ENCODE data around the gene LMNTD1.
"Not testable (repeated sequence)": the region's sequence is repeated elsewhere in the genome, so short reads cannot be mapped to it uniquely, and the experiment has no call there.

LMNTD1 gene

DNA sequence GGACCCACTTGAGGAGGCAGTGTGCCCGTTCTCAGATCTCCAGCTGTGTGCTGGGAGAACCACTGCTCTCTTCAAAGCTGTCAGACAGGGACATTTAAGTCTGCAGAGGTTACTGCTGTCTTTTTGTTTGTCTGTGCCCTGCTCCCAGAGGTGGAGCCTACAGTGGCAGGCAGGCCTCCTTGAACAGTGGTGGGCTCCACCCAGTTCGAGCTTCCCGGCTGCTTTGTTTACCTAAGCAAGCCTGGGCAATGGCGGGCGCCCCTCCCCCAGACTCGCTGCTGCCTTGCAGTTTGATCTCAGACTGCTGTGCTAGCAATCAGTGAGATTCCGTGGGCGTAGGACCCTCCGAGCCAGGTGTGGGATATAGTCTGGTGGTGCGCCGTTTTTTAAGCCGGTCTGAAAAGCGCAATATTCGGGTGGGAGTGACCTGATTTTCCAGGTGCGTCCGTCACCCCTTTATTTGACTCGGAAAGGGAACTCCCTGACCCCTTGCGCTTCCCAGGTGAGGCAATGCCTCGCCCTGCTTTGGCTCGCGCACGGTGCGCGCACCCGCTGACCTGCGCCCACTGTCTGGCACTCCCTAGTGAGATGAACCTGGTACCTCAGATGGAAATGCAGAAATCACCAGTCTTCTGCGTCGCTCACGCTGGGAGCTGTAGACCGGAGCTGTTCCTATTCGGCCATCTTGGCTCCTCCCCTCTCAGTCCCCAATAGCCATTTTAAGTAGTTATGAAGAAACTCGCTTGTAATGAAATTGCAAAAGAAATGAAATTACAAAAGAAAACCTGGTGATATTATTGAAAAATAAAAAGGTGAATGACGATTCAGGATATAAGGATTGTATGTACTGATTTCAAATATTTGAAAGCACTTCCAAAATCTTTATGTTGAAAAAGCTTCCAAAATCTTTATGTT is 63.9 kb downstream of the LMNTD1 start:
- peaks cover 12% of the 10 kb centered on the region for H3K27me3 Mint-ChIP-seq
- ATAC-seq, H3K36me3 Mint-ChIP-seq, H3K27ac Mint-ChIP-seq, H3K9me3 Mint-ChIP-seq, H3K4me1 Mint-ChIP-seq, H3K4me3 Mint-ChIP-seq: not testable (repeated sequence)

DNA sequence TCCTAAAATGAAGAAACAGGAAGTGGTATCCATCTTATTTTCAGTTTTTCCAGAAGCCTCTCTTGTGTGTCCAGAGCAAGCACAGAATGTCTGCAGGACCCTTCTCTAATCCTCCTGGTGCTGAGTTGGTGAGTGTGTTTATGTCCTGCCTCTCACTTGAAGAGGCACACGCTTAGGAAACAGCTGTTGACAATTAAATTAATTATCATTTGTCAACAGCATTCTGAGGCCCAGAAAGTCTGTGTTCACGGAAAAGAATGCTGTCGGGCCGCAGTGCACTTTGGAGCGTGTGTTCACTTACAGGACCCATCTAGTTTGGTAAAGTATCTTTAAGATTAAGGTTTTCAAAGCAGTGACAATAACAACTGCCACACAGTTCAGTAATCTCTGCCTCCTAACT is 70.5 kb downstream of the LMNTD1 start:
- Mint-ChIP-seq H3K9me3 (no peaks in the 10 kb centered on the region), H3K4me3 (no peak overlapping the region), H3K4me1 (no peaks in the 10 kb centered on the region), H3K36me3 (no peaks in the 10 kb centered on the region), H3K27ac (no peak overlapping the region), H3K27me3 (no peaks in the 10 kb centered on the region)
- no peak for ATAC-seq

DNA sequence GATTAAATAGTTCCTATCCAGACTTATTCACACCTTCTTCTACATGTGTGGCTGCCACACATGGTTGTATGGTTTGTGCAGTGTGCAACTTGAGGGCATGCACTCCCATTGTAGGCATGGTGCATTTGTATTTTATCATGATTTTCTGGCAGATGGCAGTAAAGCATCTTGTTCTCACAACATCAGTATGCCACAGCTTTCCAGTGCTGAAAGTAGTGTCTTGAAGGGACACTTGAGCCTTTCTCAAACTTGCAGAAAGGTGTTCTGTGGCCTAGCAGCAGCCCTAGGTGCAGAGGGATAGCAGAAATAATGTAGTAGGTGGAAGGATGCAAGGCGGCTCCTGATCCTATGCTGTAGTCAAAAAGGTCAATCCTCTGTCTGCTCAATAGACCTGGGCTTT is 72.9 kb downstream of the LMNTD1 start:
- Mint-ChIP-seq H3K9me3 (no peaks in the 10 kb centered on the region), H3K4me3 (no peak overlapping the region), H3K27me3 (no peaks in the 10 kb centered on the region), H3K27ac (no peak overlapping the region), H3K4me1 (no peaks in the 10 kb centered on the region), H3K36me3 (no peaks in the 10 kb centered on the region)
- no peak for ATAC-seq

DNA sequence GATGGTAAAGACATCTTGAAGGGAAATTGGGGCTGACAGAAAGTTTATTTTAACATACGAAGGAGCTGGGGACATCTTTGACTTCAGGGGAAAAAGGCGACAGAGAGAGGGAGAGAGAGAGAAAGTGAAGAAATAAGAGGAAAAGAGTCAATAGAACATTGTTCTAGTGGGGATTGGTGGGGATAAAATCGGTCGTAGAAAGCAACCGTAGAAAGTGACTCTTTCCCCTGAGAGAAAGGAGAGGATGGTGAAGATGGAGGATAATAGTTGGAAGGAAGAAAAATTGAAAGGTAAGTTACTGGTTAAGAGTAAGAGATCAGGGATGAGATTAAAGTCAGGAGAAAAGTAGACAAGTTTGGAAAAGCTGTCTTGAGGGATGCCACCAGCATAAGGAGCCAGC is 75.9 kb downstream of the LMNTD1 start:
- no peak overlapping the region for H3K4me3 Mint-ChIP-seq

DNA sequence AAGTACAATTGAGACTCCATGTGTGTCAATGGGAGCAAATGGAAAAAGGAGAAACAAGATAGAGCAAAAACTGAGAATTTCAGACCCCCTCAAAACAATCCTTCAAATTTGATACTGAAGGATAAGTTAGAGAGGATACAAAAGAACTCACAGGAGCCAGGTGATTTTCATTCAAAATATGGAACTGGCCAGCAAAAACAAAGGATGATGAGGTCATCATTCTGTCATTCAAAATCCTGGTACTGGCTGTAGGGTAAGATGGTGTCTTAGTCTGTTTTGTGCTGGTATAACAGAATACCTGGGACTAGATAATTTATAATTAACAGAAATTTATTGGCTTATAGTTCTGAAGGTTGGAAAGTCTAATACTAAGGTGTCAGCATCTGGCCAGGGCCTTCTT is 80.6 kb downstream of the LMNTD1 start:
- ATAC-seq = no peak
- H3K27me3 Mint-ChIP-seq = no peaks in the 10 kb centered on the region
- H3K36me3 Mint-ChIP-seq = no peaks in the 10 kb centered on the region
- no peak overlapping the region for H3K27ac Mint-ChIP-seq
- no peaks in the 10 kb centered on the region for H3K9me3 Mint-ChIP-seq
- no peak overlapping the region for H3K4me3 Mint-ChIP-seq
- H3K4me1 Mint-ChIP-seq = no peaks in the 10 kb centered on the region

More for the DNA sequence above, 75.9 kb downstream of the LMNTD1 start:
- Mint-ChIP-seq H3K4me1 (no peaks in the 10 kb centered on the region), H3K27ac (no peak overlapping the region), H3K9me3 (no peaks in the 10 kb centered on the region), H3K27me3 (no peaks in the 10 kb centered on the region), H3K36me3 (no peaks in the 10 kb centered on the region)
- no peak for ATAC-seq

DNA sequence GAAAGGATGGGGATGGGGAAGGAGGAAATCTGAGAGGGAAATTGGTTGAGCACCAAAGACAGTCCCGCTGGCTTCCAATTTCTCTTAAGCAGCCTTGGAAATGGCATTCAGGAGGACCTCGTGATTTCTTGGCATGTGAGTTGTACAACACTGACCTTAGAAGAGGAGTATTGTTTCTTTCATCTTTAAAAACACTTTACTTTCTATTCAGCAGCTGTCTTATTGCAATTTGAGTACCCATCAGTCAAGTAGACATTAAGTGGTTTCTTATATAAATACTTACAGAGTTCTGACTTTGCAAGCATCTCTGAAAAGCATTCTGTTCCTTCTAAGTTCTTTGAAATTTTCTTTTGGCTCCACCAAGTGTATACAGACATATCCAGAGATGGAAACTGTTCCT is 83.2 kb downstream of the LMNTD1 start:
- ATAC-seq = no peak
- H3K4me1 Mint-ChIP-seq = no peaks in the 10 kb centered on the region
- peaks cover 4% of the 10 kb centered on the region for H3K9me3 Mint-ChIP-seq
- H3K4me3 Mint-ChIP-seq = no peak overlapping the region
- H3K27ac Mint-ChIP-seq = no peak overlapping the region
- no peaks in the 10 kb centered on the region for H3K36me3 Mint-ChIP-seq
- no peaks in the 10 kb centered on the region for H3K27me3 Mint-ChIP-seq

DNA sequence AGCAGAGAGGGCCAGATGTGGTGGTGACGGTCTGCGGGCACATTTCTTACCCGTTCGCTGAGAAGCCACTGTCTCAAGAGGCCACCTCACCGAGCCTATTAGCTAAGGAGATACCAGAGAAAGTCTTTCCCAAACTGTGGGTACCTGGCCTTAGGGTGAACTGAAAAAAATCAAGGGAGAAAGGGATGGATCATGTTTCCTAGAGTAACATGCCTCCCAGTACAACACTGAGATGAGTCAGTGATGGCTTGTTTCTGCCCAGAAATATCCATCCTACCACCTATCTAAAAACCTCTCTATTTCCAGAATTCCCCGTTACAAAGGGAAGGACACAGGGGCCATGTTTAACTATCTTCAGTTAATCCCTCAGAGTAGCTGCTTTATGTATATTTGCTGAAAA is 83.7 kb downstream of the LMNTD1 start:
- ATAC-seq = no peak
- H3K4me3 Mint-ChIP-seq = no peak overlapping the region
- H3K4me1 Mint-ChIP-seq = no peaks in the 10 kb centered on the region
- H3K9me3 Mint-ChIP-seq = peaks cover 4% of the 10 kb centered on the region
- H3K27me3 Mint-ChIP-seq = no peaks in the 10 kb centered on the region
- no peaks in the 10 kb centered on the region for H3K36me3 Mint-ChIP-seq
- no peak overlapping the region for H3K27ac Mint-ChIP-seq

DNA sequence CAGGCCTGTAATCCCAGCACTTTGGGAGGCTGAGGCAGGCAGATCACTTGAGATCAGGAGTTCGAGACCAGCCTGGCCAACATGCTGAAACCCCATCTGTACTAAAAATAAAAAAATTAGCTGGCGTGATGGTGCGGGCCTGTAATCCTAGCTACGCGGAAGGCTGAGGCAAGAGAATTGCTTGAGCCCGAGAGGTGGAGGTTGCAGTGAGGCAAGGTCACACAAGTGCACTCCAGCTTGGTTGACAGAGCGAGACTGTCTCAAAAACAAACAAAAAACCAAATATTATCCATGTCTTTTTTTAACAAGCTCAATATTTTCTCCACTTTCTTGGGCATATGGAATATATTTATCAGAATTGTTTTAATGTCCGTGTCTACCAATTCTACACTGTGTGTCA is 89.6 kb downstream of the LMNTD1 start:
- Mint-ChIP-seq H3K4me3 (no peak overlapping the region), H3K9me3 (peaks cover 4% of the 10 kb centered on the region), H3K27ac (no peak overlapping the region), H3K27me3 (no peaks in the 10 kb centered on the region), H3K4me1 (peaks cover 12% of the 10 kb centered on the region), H3K36me3 (no peaks in the 10 kb centered on the region)
- no peak for ATAC-seq

DNA sequence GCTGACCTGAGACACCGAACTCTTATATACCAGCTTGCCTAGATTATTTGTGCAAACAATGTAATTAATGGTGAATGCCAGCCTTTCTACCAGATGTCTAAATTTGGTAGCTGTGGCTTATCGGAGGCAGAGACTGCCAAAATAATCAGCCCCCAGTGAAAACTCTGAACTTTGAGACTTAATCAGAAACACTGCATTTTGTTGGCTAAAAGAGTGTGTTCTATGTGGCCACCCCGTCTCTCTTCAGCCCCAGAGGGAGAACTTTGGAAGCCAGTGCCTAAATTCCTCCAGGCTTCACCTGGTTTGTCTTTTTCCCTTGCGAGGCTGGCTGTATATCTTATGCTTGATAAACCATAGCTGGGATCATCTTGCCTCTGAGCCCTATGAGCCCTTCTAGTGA is 90.1 kb downstream of the LMNTD1 start:
- Mint-ChIP-seq H3K4me1 (peaks cover 12% of the 10 kb centered on the region), H3K36me3 (no peaks in the 10 kb centered on the region), H3K4me3 (no peak overlapping the region), H3K9me3 (peaks cover 4% of the 10 kb centered on the region), H3K27ac (no peak overlapping the region), H3K27me3 (no peaks in the 10 kb centered on the region)
- no peak for ATAC-seq

DNA sequence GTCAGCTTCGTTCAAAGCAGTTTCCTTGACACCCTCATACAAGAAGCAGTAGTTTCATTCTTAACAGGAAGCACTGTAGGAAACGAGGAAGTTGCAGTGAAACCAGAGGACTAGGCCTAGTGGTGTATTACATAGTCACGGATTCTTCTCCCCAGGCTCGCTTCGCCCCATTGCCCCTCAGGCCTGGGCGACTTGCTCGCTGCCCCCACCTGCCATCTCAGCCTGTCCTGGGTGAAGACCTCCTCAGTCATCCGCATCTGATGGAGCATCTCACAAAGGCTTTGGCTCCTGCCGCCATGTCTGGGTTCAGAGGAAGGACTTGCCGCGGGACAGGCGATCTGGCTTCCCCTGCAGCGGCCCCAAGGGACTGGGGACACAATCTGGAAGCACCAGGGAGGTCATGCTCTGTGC is 93.5 kb downstream of the LMNTD1 start:
- Mint-ChIP-seq H3K27me3 (no peaks in the 10 kb centered on the region), H3K27ac (peak overlapping the region; percentile 75), H3K4me3 (peak overlapping the region; percentile 60)

DNA sequence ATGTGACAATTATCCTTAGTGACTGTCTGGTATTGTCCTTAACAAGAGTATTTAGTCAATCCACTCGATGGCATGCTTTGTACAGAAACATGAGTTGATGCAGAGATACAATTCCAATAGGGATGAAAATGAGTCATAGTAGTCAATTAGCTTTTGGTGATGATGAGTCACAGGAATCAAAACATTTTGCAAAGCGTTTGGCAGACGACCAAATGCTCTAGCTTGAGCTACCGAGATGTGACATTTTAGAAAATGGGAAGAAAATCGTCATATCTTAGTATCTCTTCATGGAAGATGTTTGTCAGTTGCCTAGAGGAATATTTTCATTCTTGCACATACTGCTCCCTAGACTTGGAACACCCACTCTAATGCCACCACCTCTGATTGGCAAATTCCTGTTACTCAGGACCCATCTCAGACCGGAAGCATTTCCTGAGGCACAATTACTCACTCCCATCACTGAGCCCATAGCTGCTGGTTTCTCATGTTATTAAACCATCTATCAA is 95.0 kb downstream of the LMNTD1 start:
- Mint-ChIP-seq H3K36me3 (no peaks in the 10 kb centered on the region), H3K4me3 (no peak overlapping the region), H3K27me3 (no peaks in the 10 kb centered on the region), H3K4me1 (peaks cover 12% of the 10 kb centered on the region), H3K27ac (no peak overlapping the region), H3K9me3 (no peaks in the 10 kb centered on the region)
- no peak for ATAC-seq

More for the DNA sequence above, 93.5 kb downstream of the LMNTD1 start:
- Mint-ChIP-seq H3K36me3 (no peaks in the 10 kb centered on the region), H3K9me3 (no peaks in the 10 kb centered on the region), H3K4me1 (peaks cover 12% of the 10 kb centered on the region)
- peak; percentile 92 for ATAC-seq

DNA sequence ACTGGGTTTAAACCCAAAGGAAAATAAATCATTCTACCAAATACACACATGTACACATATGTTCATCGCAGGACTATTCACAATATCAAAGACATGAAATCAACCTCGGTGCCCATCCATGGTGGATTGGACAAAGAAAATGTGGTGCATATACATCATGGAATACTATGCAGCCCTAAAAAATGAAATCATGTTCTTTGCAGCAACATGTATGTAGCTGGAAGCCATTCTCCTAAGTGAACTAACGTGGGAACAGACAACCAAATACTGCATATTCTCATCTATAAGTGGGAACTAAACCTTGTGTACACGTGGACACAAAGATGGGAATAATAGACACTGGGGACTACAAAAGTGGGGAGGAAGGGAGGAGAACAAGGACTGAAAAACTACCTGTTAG is 96.6 kb downstream of the LMNTD1 start:
- Mint-ChIP-seq H3K4me3 (no peak overlapping the region), H3K9me3 (no peaks in the 10 kb centered on the region), H3K36me3 (no peaks in the 10 kb centered on the region), H3K4me1 (peaks cover 12% of the 10 kb centered on the region), H3K27ac (no peak overlapping the region), H3K27me3 (peaks cover 2% of the 10 kb centered on the region)
- ATAC-seq = no peak

DNA sequence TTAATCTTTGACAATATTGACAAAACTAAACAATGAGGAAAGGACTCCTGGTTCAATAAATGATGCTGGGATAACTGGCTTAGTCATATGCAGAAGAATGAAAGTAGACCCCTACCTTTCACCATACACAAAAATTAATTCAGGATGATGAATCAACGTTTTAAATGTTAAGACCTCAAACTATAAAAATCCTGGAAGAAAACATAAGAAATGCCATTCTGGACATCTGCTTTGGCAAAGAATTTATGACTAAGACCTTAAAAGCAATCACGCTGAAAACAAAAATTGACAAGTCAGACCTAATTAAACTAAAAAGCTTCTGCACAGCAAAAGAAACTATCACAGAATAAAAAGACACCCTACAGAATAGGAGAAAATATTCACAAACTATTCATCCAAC is 97.4 kb downstream of the LMNTD1 start:
- ATAC-seq = no peak
- no peak overlapping the region for H3K4me3 Mint-ChIP-seq
- peaks cover 12% of the 10 kb centered on the region for H3K4me1 Mint-ChIP-seq
- H3K27ac Mint-ChIP-seq = no peak overlapping the region
- peaks cover 10% of the 10 kb centered on the region for H3K27me3 Mint-ChIP-seq
- H3K36me3 Mint-ChIP-seq = no peaks in the 10 kb centered on the region
- H3K9me3 Mint-ChIP-seq = no peaks in the 10 kb centered on the region

DNA sequence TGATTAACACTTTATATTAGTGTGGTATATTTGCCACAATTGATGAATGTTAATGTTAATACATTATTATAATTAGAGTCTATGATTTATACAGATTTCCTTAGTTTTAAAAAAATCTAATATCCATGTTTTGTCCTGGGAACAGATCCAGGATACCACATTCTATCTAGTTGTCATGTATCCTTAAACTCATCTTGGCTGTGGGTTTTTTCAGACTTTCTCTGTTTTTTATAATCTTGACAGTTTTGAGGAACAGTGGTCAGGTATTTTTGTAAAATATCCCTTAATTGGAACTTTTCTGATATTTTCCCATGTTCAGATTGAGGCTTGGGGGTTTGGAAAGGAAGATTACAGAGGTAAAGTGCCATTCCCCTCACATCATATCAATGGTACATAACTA is 104.1 kb downstream of the LMNTD1 start:
- no peaks in the 10 kb centered on the region for H3K36me3 Mint-ChIP-seq
- H3K4me1 Mint-ChIP-seq = no peaks in the 10 kb centered on the region
- peaks cover 36% of the 10 kb centered on the region for H3K27me3 Mint-ChIP-seq
- H3K4me3 Mint-ChIP-seq = no peak overlapping the region
- no peak for ATAC-seq
- no peak overlapping the region for H3K27ac Mint-ChIP-seq
- no peaks in the 10 kb centered on the region for H3K9me3 Mint-ChIP-seq

DNA sequence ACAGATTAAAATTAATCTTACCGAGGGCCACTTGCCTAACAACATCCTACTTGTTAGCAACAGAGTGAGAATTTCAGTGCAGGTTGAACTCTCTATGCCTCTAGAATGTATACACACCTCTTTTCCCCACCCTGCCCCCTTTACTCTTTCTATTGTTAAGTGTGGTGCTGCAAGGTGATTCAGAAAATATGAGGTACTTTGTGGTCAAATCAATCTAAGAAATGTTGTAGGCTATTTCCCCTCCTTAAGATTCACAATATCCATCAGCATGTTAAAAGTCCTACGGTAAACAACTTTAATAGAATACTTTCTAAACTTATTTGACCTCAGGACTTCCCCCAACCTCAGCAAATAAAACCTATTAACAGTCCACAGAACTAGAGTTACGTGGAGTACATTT is 106.0 kb downstream of the LMNTD1 start:
- Mint-ChIP-seq H3K9me3 (no peaks in the 10 kb centered on the region), H3K36me3 (no peaks in the 10 kb centered on the region), H3K27ac (no peak overlapping the region), H3K4me1 (no peaks in the 10 kb centered on the region), H3K4me3 (no peak overlapping the region), H3K27me3 (peaks cover 36% of the 10 kb centered on the region)
- ATAC-seq = no peak

DNA sequence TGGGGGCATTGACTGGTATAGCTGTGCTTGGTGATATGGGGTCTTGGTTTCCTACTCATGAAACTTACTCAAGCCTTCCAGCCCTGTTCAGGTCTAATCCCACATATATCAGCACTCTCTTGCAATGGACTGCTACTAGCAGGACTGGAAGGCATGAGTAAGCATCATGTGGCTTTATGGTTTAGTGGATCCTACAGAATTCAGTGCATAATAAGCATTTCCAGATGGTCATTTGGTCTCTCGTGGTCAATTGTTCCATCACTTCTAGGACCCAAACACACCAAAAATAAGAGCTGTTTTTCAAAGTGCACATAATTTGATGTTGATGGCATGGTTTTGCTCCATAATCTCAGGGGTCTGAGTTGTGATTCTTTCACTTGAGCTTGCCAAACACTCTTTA is 114.4 kb downstream of the LMNTD1 start:
- no peaks in the 10 kb centered on the region for H3K9me3 Mint-ChIP-seq

More for the DNA sequence above, 114.4 kb downstream of the LMNTD1 start:
- H3K4me3 Mint-ChIP-seq = no peak overlapping the region
- peaks cover 10% of the 10 kb centered on the region for H3K27me3 Mint-ChIP-seq
- no peak overlapping the region for H3K27ac Mint-ChIP-seq
- no peaks in the 10 kb centered on the region for H3K36me3 Mint-ChIP-seq
- peaks cover 4% of the 10 kb centered on the region for H3K4me1 Mint-ChIP-seq
- ATAC-seq = no peak
